K562 (cell line): ENCODE results near the gene TAAR9. TPM values are rescaled to one million over a fixed set of nuclear protein-coding genes. Genes with fewer than 3 reads are reported as not detected.

Experiments
- ATAC-seq: fragments of 200-7000 bp; cut with Tn5 transposase; 3 replicates; pipeline ENCODE4 v1.9.1; 2020; ENCODE audit warnings: moderate library complexity
- BruUV-seq: library from RNA; stranded (reverse); fragments of 400-500 nt; replicated peaks from 2 replicates; lab custom pipeline; 2021; lab: Mats Ljungman, UMichigan
- CTCF ChIA-PET: fragments of 300-600 bp; formaldehyde crosslinking; extraction: SDS; loops from one replicate; lab custom pipeline; 2021; ENCODE audit warnings: low intra/inter-chr PET ratio; lab: Yijun Ruan, JAX
- POLR2A ChIA-PET: fragments of 300-600, 350-650 bp; sonication (Branson Sonifier 250); formaldehyde crosslinking; extraction: SDS; loops from one replicate; lab custom pipeline; 2021; ENCODE audit warnings: antibody characterized with exemption, inconsistent platforms; lab: Yijun Ruan, JAX
- DNase-seq, 4 experiments: peaks; one replicate each; pipeline versions ENCODE4 v3.0.0 to v3.0.0-alpha.2; 2011 to 2018; ENCODE audit warnings: low spot score in 3 of 4, mixed read lengths in 3 of 4; ENCODE audit errors: extremely low read depth in 1 of 4
- FAIRE-seq: peaks from 2 replicates; lab custom pipeline; 2011; peaks lifted over from hg19 to GRCh38; lab: Jason Lieb, UNC
- H2AFZ ChIP-seq: 2 replicates; pipeline ENCODE4 v1.6.0; 2011; ENCODE audit warnings: low read depth, low read length, control low read depth, inconsistent platforms
- H3K27ac ChIP-seq: fragments of 200-600 bp; 3 replicates; pipeline ENCODE4 v1.8.0; 2011; ENCODE audit warnings: low read depth, mild to moderate bottlenecking, control low read depth, inconsistent platforms, low read length, moderate library complexity, mixed read lengths; ENCODE audit errors: extremely low read depth
- H3K27me3 ChIP-seq, 2 experiments: fragments of 300-600 bp in 1 of 2; 2 replicates in 1 of 2; 3 replicates in 1 of 2; pipeline versions ENCODE4 v1.6.0 to v1.8.0; 2011; ENCODE audit warnings: inconsistent platforms in 2 of 2, low read length in 2 of 2, mild to moderate bottlenecking in 1 of 2, mixed read lengths in 1 of 2, moderate library complexity in 1 of 2; ENCODE audit not compliant: control insufficient read depth in 2 of 2, insufficient read depth in 2 of 2
- H3K36me3 ChIP-seq: fragments of 300-600 bp; 3 replicates; pipeline ENCODE4 v1.8.0; 2011; ENCODE audit warnings: mild to moderate bottlenecking, low read length, inconsistent platforms; ENCODE audit not compliant: control insufficient read depth, insufficient read depth
- H3K4me1 ChIP-seq, 2 experiments: fragments of 200-600 bp in 1 of 2; replicated peaks in 1 of 2; 2 replicates in 1 of 2; 3 replicates in 1 of 2; pipeline versions ENCODE4 v1.5.1 to v1.8.0; 2011; ENCODE audit warnings: inconsistent platforms in 2 of 2, low read length in 2 of 2, mild to moderate bottlenecking in 1 of 2, mixed read lengths in 1 of 2, moderate library complexity in 1 of 2; ENCODE audit not compliant: control insufficient read depth in 2 of 2, insufficient read depth in 2 of 2
- H3K4me2 ChIP-seq: 2 replicates; pipeline ENCODE4 v1.6.1; 2011; ENCODE audit warnings: low read length, control low read depth, inconsistent platforms, mixed read lengths; ENCODE audit not compliant: insufficient read depth
- H3K4me3 ChIP-seq: fragments of 200-600 bp; sonication (generic), shearing (Covaris generic); 2 replicates; pipeline ENCODE4 v1.5.1; 2016; ENCODE audit warnings: control low read depth, inconsistent platforms
- H3K79me2 ChIP-seq: fragments of 200-600 bp; 3 replicates; pipeline ENCODE4 v1.8.0; 2011; ENCODE audit warnings: low read length, inconsistent platforms; ENCODE audit not compliant: control insufficient read depth, insufficient read depth
- H3K9ac ChIP-seq, 2 experiments: 2 replicates each; pipeline versions ENCODE4 v1.6.0 to v1.6.1; 2011; ENCODE audit warnings: low read depth in 2 of 2, low read length in 2 of 2, control low read depth in 1 of 2, inconsistent platforms in 1 of 2, mild to moderate bottlenecking in 1 of 2, mixed read lengths in 1 of 2; ENCODE audit not compliant: insufficient read depth in 1 of 2
- H3K9me1 ChIP-seq: one replicate; pipeline ENCODE4 v1.6.0; 2011; ENCODE audit warnings: inconsistent platforms, mild to moderate bottlenecking, low read length, moderate library complexity; ENCODE audit not compliant: control insufficient read depth, insufficient read depth
- H3K9me3 ChIP-seq: replicated peaks from 2 replicates; pipeline ENCODE4 v1.5.1; 2011; ENCODE audit warnings: low read depth, low read length, inconsistent platforms; ENCODE audit not compliant: control insufficient read depth, insufficient read depth
- H4K20me1 ChIP-seq: replicated peaks from 2 replicates; pipeline ENCODE4 v1.6.1; 2011; ENCODE audit warnings: low read length, inconsistent platforms, mixed read lengths; ENCODE audit not compliant: control insufficient read depth, insufficient read depth
- SLC30A9 ChIP-seq: fragments of 250-450 bp; sonication (Bioruptor Pico); IDR thresholded peaks from 2 replicates; pipeline ENCODE4 v1.8.0; 2022; ENCODE audit warnings: mild to moderate bottlenecking, moderate library complexity
- ZNF699 ChIP-seq: fragments of 250-450 bp; sonication (Bioruptor Pico); IDR thresholded peaks from 2 replicates; pipeline ENCODE4 v1.8.0; 2021; ENCODE audit warnings: mild to moderate bottlenecking, moderate library complexity; ENCODE audit not compliant: insufficient replicate concordance
- WGBS: fragments of 100-300 bp; shearing (Covaris generic); methylation state at CpG from one replicate; pipeline ENCODE4 v1.1.6; 2016; ENCODE audit warnings: low coverage, mixed read lengths; ENCODE audit not compliant: insufficient coverage; ENCODE audit errors: missing lambda C conversion rate; 5-methylcytosine and 5-hydroxymethylcytosine counted together
- in situ Hi-C: fragments of 300-500 bp; cut with MboI; formaldehyde crosslinking; loops from 4 replicates; pipeline ENCODE4 v1.15.0; 2018; ENCODE audit warnings: inconsistent platforms, mixed read lengths
- intact Hi-C: fragments of 100-400 bp; cut with micrococcal nuclease; formaldehyde crosslinking; loops from 2 replicates; pipeline ENCODE4 v1.14.2; 2022
- polyA plus RNA-seq, 8 experiments: library from polyadenylated mRNA; depleted of rRNA in 4 of 8; stranded (reverse) in 5 of 8; unstranded in 3 of 8; fragments of >200 nt; fragmentation: Nextera tagmentation in 2 of 8; fragmentation: Illumina TruSeq in 1 of 8; extraction: Ambion mirVana in 2 of 8; extraction: Trizol in 1 of 8; gene quantifications; 2 replicates each; pipeline versions ENCODE4 v1.2.1 to v1.2.3, GENCODE V29; 2011 to 2014; ENCODE audit warnings: inconsistent platforms in 1 of 8, missing spikeins in 1 of 8
- total RNA-seq, 7 experiments: library from RNA; depleted of rRNA in 6 of 7; stranded (reverse); fragments of >200 nt in 6 of 7; fragmentation: Illumina TruSeq in 2 of 7; extraction: Trizol in 2 of 7; gene quantifications; 2 replicates each; pipeline versions ENCODE4 v1.2.1 to v1.2.3, GENCODE V29; 2011 to 2021; ENCODE audit warnings: low replicate concordance in 1 of 7
- TF ChIP-seq, protein P1 (sequence below), 2 experiments: IDR thresholded peaks in 1 of 2; conservative IDR thresholded peaks in 1 of 2; 2 replicates each; pipeline ENCODE4 v1.6.1; 2016; ENCODE audit warnings: low read depth in 2 of 2, mild to moderate bottlenecking in 1 of 2, missing compliant biosample characterization in 1 of 2, missing genetic modification characterization in 1 of 2, moderate library complexity in 1 of 2

The TAAR9 gene
- total and polyA plus RNA-seq, 9 of the 15 experiments (the other 6 are each of a cell fraction or from before 2014, with no cell fraction given) = not detected

DNA sequence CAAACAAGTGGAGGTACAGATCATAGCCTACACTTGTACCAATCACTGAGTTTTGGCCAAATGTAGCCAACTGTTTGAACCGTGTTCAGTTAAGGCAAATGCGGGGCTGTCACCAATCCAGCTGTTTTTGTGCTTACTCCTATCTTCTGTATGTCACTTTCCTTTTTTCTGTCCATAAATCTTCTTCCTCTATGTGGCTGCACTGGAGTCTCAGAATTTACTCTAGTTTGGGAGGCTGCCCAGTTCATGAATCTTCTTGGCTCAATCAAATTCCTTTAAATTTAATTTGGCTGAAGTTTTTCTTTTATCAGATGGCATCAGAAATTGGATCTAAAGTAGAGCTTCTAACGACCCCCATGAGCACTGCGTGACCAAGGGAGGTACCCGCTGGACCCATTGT is 13.4 kb upstream of the TAAR9 start:
- DNase-seq (no peak), FAIRE-seq (no peak), ATAC-seq (no peak)
- in situ Hi-C loops = loop anchor here (25.0 kb wide), 3 partner anchors 238 to 1563 kb away; partner anchors contain the start of gene VNN2
- ChIA-PET CTCF (no interaction called here), POLR2A (interaction anchor here (0.6 to 1.1 kb wide), 3 partner anchors 9 to 289 kb away, joined by 3 read pairs; no protein-coding TSS in a partner anchor)
- no peak overlapping the region for H3K4me3 ChIP-seq
- H3K27me3 ChIP-seq = peaks cover 10 to 12% of the 10 kb centered on the region in 2 experiments; a peak in 4 of 5 replicates
- no peak overlapping the region for H2AFZ ChIP-seq
- H3K9me3 ChIP-seq = no peaks in the 10 kb centered on the region
- no peak overlapping the region for H3K27ac ChIP-seq
- no peaks in the 10 kb centered on the region for H4K20me1 ChIP-seq
- H3K9me1 ChIP-seq = no peaks in the 10 kb centered on the region
- no peaks in the 10 kb centered on the region for H3K36me3 ChIP-seq
- TF ChIP-seq ZNF699 (CRISPR knock-in tag) (no peak), SLC30A9 (CRISPR knock-in tag) (no peak)
- TF ChIP-seq, protein P1, sequence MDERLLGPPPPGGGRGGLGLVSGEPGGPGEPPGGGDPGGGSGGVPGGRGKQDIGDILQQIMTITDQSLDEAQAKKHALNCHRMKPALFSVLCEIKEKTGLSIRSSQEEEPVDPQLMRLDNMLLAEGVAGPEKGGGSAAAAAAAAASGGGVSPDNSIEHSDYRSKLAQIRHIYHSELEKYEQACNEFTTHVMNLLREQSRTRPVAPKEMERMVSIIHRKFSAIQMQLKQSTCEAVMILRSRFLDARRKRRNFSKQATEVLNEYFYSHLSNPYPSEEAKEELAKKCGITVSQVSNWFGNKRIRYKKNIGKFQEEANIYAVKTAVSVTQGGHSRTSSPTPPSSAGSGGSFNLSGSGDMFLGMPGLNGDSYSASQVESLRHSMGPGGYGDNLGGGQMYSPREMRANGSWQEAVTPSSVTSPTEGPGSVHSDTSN (CRISPR knock-in tag; IDR thresholded peaks at IDR 0.05; ENCODE audit: low read depth) = no peak
- TF ChIP-seq, protein P1 (tag; conservative IDR thresholded peaks at IDR 0.05; ENCODE audit: low read depth) = peak; percentile 60
- no peak overlapping the region for H3K4me2 ChIP-seq
- 0% methylated on average over 5 of the region's 5 CpGs for WGBS
- intact Hi-C loops = loop anchor here (10.0 kb wide), 1 partner anchor 1390 kb away; no protein-coding TSS in a partner anchor
- H3K4me1 ChIP-seq = no peaks in the 10 kb centered on the region; a peak in 1 of 5 replicates
- H3K9ac ChIP-seq = no peak overlapping the region
- no TSS peak for BruUV-seq
- no peaks in the 10 kb centered on the region for H3K79me2 ChIP-seq
